UCSD-AML1 (cell line): ENCODE measurements around the gene DRG2.

Experiments
- DNase-seq: peaks from one replicate; lab custom pipeline; 2025; ENCODE audit not compliant: unreplicated experiment; lab: John Stamatoyannopoulos, UW

Gene DRG2, protein sequence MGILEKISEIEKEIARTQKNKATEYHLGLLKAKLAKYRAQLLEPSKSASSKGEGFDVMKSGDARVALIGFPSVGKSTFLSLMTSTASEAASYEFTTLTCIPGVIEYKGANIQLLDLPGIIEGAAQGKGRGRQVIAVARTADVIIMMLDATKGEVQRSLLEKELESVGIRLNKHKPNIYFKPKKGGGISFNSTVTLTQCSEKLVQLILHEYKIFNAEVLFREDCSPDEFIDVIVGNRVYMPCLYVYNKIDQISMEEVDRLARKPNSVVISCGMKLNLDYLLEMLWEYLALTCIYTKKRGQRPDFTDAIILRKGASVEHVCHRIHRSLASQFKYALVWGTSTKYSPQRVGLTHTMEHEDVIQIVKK

DNA sequence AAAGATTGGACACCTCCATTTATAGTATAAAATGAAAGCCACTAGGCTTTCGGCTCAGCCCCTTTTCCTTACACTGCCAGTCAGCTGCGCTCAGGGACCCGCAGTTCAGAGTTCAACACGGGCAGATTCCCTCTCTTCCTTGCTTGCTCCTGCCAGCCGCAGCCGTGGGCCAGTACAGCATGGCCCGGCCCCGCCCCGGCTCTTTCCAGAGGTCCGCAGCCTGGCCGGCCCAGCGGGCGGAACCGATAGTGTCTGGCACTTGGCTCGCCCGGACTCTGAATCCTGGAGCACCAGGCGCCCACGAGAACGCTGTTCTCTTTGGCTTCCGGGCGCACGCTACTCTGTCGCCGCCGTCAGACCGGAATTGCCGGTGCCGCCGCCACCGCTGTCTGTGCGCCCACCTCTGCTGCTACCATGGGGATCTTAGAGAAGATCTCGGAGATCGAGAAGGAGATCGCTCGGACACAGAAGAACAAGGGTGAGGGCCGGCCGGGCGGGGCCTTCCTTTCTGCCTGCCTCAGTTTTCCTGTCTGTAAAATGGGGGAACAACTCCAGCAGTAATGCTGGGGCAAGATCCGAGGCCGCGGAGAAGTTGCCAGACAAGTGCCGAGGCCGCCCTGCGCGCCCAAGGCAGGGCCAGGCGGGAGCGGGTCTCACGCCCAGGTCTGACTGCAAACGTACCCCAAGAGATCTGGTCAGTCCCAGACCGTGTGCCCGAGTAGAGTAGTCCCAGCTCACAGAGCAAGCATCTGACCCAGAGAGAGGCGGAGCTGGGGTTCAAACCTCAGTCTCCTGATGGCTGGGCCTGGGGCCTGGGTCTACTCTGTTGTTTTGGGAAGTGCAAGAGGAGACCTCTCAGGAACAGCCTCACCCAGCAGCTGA lies at the start of gene DRG2:
Gene DRG2 (plus strand): TSS at position 339 of the 882 bp plus-strand sequence. CDS start 76 bp downstream, at position 415.
- peak; percentile 93 for DNase-seq

DNA sequence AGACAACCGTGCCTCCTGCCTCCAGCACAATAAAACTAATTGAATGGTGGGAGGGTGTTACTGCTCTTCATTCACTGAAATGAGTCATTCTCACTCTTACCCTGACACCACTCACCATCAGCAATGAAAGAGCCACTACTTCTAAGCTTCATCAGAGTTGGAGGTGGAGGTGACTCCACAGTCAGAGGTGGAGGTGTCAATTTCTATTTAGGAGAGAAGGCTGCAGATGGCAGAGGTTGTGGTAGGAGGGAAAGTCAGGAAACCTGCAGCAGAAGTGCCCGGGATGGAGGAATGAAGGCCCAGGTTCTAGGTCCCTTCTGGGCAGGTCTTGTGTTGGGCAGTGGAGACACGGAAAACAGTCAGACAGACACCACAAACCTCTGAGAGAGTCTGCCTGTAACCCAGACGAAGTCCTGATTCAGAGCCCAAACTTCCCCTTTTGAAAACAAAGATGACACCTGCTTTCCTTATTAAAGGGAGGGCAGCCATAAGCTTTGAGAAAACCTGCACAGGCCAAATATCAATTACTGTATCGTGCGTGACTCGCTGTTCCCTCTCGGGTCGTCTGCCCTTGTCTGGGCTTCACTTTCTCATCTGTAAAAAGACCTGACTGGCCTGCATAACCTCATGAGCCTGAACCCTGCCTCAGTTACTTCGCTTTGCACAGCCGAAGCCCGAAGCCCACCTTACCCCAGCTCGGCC lies 49.4 kb upstream of the DRG2 start:
- DNase-seq: no peak

DNA sequence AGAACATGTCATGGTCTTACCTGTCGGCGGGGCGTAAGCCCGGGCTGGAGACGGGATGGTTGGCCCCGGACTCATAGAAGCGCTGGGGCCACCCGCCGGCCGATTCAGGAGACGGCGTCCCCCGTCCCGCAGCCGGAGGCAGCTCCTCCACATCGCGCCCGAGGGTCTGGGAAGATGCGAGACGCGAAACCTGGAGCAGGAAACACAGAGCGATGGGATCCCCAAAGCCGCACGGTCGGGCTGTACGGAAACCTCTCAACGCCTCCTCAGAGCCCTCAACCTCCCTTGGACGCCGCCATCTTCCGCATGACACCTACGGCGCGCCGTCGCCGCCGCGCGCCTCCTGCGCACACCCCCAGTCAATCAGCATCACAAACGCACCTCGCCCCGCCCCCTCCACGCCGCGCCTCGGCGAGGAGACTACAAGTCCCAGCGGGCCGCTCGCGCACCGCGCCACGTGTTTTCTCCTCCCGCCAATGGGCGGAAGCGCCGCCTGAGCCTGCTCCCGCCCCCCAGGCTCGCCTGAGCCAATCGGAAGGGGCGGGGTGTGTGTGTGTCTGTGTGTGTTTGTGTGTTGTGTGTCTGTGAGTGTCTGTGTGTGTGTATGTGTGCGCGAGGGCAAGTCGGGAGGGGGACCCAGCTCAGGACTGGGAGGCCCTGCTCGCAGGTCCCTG lies 48.8 kb upstream of the DRG2 start, which contains the start of the genes ATPAF2 and GID4:
Gene ATPAF2 (minus strand): TSS at position 308 of the 674 bp plus-strand sequence. CDS start 155 bp downstream, at position 153.
Gene GID4 (plus strand): TSS at position 548 of the 674 bp plus-strand sequence. CDS start 57 bp downstream, at position 605.
- DNase-seq: peak; percentile 100

DNA sequence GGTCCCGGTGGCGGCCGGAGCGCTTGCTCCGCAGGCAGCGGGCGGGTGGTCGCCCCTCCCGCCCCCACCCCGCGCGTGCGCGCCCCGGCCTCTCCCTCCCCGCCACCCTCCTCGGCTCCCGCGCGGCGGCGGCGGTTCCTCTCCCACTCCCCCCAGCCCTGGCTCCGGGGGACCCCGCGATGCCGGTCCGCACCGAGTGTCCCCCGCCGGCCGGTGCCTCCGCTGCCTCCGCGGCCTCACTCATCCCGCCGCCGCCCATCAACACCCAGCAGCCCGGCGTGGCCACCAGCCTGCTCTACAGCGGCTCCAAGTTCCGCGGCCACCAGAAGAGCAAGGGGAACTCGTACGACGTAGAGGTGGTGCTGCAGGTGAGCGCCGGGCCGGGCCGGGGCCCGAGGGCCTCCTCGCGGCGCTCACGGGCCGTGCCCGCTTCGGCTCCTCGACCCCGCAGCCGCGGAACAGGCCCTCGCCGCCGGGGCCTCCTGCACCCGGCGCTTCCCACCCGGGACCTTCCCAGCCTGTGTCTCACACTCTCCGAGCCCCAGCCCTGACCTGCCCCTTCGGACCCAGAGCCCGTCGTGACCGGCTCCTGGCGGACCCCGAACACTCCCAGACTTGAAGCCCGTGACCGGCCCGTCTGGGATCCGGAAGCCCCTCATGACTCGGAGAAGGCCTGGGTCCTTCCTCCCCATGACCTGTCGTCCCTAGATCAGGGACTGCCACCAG lies 48.0 kb upstream of the DRG2 start:
- no peak for DNase-seq

DNA sequence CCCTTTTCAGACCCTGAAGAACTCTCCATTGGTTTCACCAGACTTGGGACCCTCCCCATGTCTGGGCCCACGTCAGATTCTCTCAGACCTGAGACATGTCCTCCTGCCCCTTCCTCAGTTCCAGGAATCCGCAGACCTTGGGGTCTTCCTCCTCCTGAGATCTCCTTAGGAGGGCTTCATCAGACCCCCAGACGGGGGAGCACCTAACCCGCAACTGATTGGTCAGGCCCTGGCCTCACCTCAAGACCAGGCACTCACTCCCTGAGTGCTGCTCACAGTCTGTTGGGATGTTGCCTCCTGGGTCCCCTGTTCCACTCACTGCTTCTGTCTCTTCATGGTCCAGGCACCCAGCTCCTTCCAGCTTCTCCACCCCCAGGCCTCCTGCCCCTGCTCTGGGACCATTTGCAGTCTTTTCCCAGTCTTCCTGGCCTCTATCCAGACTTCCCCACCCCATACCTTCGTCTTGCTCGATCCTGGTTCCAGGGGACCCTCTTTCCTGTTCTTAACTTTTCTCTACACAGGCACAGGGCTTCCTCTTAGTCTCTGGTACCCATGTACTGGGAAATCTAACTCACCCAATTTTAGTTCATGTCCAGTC lies 47.4 kb upstream of the DRG2 start:
- DNase-seq: no peak

DNA sequence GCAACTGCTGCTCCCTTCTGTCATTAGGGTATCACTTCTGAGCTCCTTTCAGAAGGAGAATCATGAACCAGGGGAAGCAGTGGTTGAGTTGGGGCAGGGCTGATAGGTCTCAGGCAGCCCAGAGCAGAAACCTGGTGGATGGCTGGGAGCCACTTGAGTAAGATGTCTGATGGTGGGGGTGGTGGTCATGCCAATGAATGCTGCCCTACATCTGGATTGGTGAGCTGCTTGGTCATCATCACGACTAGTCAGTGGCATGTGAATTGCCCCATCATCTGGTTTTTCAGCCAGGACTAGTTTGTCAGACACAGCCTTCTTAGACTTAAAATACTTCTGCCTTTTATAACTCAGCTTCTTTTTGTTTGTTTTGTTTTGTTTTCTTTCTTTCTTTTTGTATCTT lies 46.0 kb upstream of the DRG2 start:
- DNase-seq: no peak

DNA sequence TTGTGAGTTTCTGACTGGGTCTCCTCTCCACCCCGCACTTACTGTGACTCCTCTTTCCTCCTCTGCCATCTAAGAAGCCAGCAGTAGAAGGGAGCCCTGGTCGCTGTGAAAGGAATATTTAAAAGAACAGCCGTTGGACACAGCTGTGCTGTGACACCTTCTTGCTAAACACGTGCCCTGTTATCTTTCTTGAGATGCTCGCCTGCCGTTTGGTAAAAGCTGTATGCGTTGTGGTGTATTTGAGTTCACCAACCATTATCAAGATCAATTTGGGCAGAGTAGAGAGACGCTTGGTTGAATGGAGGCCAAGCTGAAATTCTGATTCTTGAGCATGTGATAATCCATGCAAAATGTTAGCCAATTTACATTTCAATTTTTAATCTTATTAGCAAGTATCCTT lies 44.8 kb upstream of the DRG2 start:
- DNase-seq: no peak

DNA sequence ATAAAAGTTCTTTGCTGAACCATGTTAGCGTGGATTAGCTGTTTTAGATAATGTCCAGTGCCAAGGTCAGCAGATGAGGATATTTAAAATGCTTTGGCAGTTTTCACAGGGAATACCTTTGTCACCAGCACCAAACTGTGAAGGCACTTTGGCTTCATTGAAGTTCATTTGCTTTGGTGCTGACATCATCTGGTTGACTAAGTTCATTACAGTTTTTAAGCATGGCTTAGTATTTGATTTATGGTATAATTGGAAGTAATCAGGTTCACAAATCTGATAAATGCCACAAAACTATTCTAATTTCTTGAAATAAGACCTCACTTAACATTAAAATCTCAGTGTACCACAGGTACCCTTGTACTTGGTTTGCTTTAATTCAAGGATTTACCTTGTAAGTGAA lies 44.3 kb upstream of the DRG2 start:
- no peak for DNase-seq

DNA sequence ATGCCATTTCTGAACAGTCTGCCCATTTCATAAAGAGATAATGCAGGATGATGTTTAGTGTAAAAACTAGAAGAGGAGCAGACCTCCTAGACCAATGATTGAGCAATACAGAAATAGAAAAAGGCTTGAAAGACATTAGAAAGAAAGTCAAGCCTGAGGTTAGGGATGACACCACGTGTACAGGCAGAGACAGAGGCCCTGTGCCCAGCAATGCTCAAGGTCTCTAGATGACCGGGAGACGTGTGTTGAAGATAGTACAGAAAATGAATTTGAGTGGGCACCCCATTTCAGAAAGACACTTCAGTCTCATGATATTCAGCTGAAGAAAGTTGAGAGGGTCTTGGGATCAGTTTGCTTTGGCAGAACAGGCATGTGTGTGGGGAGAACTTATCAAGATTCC lies 43.1 kb upstream of the DRG2 start:
- DNase-seq: no peak

DNA sequence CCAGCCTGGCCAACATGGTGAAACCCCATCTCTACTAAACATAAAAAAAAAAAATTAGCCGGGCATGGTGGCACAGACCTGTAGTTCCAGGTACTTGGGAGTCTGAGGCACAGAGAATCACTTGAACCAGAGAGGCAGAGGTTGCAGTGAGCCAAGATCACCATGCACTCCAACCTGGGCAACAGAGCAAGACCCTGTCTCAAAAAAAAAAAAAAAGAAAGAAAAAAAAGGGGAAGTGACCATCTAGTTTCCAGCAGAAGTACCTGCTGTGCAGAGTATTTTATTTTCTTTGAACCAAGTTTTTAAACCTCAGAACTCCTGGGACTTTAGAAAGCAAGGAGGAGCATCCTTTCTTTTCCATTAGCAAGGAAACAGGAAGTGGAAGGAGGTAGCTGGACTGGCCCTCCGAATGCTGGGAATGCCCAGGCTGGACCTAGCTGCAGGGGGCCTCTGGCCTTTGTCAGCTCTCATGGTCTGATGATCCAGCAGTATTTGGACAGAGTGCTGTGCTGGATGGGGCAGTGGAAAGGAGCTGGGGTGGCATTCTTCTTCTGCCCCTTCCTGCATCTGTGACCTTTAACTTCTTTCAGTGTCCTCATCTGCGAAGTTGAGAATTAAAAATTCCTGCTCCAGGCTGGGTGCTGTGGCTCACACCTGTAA lies 41.9 kb upstream of the DRG2 start:
- no peak for DNase-seq

DNA sequence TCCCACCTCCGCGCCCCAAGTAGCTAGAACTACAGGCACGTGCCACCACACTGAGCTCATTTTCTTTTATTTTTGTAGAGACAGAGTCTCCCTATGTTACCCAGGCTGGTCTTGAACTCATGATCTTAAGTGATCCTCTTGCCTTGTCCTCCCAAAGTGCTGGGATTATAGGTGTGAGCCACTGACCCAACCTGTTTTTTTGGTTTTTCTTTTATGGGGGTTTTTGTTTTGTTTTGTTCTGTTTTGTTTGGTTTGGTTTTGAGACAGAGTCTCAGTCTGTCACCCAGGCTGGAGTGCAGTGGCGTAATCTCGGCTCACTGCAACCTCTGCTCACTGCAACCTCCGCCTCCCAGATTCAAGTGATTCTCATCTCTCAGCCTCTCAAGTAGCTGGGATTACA lies 32.2 kb upstream of the DRG2 start:
- no peak for DNase-seq

DNA sequence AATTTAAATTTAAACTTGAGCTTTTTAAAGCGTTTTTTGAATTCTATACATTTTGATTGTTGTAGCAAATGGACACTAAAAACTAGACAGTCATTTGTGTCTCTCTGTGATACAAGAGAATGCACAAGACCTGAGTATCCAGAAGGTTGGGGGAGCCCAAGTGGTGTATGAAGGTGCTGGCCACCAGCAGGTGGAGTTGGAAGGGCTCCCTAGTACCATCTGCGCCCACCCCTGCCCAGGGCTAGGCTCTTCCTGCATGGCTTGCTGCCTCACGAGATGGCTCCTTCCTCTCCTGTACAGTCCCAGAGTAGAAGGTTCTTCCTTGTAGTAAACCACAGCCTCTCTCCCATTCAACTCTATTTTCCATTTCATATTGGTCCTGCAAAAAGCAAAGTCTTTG lies 31.5 kb upstream of the DRG2 start:
- DNase-seq: peak; percentile 25

DNA sequence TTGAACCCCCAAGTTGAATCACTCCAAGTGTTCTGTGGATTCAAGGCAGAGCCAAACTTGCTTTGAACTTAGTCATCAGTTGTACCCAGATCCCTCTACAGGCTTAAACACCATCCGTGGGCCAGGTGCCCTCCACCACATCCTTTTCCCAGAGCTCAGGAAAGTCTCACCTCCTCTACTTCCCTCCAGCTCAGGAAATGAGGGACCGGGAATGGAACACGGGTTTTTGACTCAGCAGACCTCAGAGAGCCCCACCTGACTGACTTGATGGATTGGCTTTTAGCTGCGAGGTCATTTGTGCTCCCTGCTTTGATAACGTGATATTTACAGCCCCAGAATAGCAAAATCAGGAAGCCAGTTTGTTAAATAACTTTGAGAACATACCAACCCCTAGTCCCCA lies 28.5 kb upstream of the DRG2 start:
- DNase-seq: no peak

DNA sequence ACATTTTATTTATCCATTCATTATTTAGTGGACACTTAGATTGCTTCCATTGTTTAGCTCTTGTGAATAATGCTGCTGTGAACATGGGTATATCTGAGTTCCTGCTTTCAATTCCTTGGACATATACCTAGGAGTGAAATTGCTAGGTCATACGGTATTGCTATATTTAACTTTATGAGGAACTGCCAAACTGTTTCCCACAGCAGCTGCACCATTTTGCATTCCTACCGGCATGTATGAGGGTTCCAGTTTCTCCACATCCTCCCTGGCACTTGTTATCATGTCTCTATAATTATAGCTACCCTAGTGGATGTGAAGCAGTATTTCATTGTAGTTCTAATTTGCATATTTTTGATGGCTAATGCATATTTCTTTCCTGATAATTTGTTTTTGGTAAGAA lies 23.7 kb upstream of the DRG2 start:
- no peak for DNase-seq

DNA sequence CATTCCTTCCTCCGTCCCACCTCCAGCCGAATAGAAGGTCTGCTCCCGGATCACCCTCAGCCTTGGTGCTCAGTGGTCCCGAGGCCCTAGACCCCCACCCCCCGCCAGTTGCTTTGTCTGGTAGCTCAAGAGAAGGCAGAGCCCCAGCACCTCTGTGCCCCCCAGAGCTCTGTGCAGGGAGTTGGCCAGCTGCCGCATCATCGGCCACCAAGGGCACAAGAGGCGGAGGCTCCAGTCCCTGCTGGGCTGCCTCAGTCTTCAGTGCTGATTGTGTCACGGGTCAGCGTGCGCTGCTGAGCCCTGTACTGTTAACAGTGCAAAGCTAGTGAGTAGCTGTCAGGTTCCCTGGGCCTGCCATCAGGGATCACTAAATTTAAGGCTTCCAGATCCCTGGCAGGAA lies 22.2 kb upstream of the DRG2 start:
- no peak for DNase-seq

DNA sequence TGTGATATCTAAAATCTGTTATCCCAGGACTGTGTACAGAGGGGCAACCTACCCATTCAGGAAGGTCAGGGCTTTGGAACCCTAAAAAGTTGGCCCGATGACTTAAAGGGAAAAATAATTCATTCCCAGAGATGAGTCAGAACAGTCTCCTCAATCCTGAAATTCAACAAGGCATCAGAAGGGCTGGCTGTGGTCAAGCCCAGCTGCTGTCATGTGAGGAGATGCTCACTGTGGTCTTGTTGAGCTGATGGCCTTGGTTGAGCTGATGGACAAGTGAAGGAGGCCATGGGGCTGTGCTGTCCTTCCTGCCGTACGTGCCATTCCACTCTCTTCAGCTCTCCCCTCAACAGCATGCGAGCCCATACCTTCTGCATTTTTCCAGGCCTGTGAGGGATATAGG lies 20.9 kb upstream of the DRG2 start:
- no peak for DNase-seq

DNA sequence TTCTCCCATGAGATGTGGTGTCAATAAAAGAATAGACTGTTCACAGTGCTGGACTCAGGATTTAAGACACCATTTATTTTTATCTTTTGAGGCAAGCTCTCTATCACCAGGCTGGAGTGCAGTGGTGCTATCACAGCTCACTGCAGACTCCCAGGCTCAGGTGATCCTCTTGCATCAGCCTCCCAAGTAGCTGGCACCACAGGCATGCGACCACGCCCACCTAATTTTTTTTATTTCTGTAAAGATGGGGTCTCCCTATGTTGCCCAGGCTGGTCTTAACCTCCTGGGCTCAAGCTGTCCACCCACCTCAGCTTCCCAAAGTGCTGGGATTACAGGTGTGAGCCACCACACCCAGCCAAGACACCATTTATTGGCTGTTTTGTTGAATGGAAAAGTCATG lies 18.6 kb upstream of the DRG2 start:
- DNase-seq: no peak

DNA sequence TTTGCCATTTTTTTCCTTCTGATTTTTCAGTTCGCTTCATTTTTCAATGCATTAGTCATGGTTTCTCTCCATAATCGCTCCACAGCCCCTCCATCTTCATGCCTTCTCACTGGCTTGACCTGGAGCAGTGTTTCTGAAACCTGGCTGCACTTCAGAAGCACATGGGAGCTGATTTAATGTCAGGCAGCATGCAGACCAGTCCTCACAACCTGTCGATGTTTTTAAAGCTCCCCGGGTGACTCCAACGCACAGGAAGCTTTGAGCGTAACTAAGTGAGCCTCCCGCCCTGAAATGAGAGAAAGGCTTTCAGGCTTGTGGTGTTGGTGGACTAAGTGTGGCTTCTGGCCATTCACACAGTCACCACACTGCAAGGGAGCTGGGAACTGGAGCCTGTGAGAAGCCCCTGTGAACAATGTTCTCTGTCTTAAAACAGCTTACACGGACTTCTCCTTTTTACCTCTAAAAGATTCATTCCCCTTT lies 16.8 kb upstream of the DRG2 start:
- peak; percentile 48 for DNase-seq

DNA sequence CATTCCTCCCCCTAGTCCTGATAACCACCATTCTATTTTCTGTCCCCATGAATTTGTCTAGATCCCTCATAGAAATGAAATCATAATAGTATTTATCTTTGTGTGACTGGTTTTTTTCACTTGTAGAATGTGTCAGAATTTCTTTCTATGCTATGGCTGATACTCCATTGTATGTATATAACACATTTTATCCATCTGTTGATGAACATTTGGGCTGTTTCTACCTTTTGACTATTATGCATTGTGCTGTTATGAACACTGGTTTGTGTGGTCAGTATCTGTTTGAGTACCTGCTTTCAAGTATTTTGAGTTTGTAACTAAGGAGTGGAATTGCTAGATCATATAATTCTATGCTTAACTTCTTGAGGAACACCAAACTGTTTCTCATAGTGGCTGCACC lies 16.0 kb upstream of the DRG2 start:
- DNase-seq: no peak
